GM15510 (cell line): ENCODE data around the gene EBF3.

Source experiments
- POLR2A ChIP-seq: IDR thresholded peaks from 3 replicates; pipeline ENCODE4 v1.6.1; 2011; ENCODE audit warnings: borderline replicate concordance; ENCODE audit not compliant: insufficient read length; ENCODE audit errors: extremely low read depth

EBF3 gene

GRCh38 chr10:129966889-129967578 is 3.0 kb upstream of the EBF3 start:
- TF ChIP-seq POLR2A: no peak

GRCh38 chr10:129966370-129966888 is 2.4 kb upstream of the EBF3 start:
- no peak for TF ChIP-seq POLR2A

GRCh38 chr10:129965959-129966358 is 1.9 kb upstream of the EBF3 start:
- TF ChIP-seq POLR2A: no peak

GRCh38 chr10:129965425-129965808 is 1.3 kb upstream of the EBF3 start:
- no peak for TF ChIP-seq POLR2A

GRCh38 chr10:129964611-129965424 is 744 bp upstream of the EBF3 start:
- no peak for TF ChIP-seq POLR2A

- no peak for TF ChIP-seq POLR2A
Measured at GRCh38 chr10:129962872-129963640, 1.0 kb downstream of the EBF3 start.

- TF ChIP-seq POLR2A: no peak
Measured at GRCh38 chr10:129962031-129962871, 1.8 kb downstream of the EBF3 start.

GRCh38 chr10:129961157-129961701 is 2.8 kb downstream of the EBF3 start:
- no peak for TF ChIP-seq POLR2A

GRCh38 chr10:129960481-129961156 is 3.5 kb downstream of the EBF3 start:
- TF ChIP-seq POLR2A: no peak

GRCh38 chr10:129959544-129960480 is 4.3 kb downstream of the EBF3 start:
- TF ChIP-seq POLR2A: no peak

- no peak for TF ChIP-seq POLR2A
Measured at GRCh38 chr10:129958629-129959543, 5.2 kb downstream of the EBF3 start.
